Left lobe of liver (tissue), 2 donors: Measurements from ENCODE around the gene TNNI2. TPM values are rescaled to one million over a fixed set of nuclear protein-coding genes. Genes with fewer than 3 reads are reported as not detected.

Experiments used
- ATAC-seq: fragments of 200-7000 bp; cut with Tn5 transposase; one replicate; pipeline ENCODE4 v1.9.1; 2020; ENCODE audit warnings: mild to moderate bottlenecking, moderate library complexity
- DNase-seq: peaks from one replicate; pipeline ENCODE4 v3.0.0-alpha.2; 2020; ENCODE audit warnings: low spot score
- total RNA-seq: library from RNA; stranded (reverse); gene quantifications from one replicate; pipeline ENCODE4 v1.2.1, GENCODE V29; 2021
- donor health status: DM: no; HTN: no; CAD: no; lungs with moderate emphysema.
- donor health status: DM: no; HTN: yes; CAD: no.

The TNNI2 gene
- total RNA-seq, 1 donor from 2014 or later = not detected

DNA sequence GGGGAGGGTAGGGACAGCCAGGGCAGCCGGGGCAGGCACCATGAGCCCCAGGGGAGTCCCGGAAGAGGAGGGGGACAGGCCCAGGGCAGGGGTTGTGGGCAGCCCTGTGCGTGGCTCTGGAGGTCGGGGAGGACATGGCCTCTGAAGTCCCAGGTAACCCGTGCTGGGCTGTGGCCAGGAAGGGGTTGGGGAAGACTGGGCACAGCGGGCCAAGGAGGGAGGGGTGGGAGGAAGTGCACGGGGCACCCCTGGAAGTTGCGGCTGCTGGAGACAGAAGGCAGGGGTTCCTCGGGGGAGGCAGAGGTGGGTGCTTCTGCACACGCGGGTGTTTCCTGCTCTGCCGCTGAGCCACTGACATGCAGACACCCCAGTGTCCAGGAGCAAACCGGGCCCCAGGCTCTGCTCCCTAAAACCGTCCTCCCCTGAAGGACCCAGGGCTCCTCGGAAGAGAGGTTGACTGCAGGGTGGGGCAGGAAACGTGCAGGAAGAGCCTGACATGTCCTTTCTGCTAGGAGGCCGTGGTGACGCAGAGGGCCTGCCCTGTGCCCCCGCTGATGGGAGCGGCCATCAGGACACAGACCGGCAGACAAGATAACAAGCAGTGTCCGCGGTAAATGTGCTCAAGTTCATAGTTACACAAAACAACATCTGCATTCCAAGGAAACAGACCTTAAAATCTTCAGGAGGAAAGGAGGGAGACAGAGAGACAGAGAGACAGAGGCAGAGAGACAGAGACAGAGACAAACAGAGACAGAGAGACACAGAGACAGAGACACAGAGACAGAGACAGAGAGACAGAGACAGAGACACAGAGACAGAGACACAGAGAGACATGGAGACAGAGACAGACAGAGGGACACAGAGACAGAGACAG lies 5.7 kb downstream of the TNNI2 start:
- peak; percentile 63 for ATAC-seq
- DNase-seq = no peak

DNA sequence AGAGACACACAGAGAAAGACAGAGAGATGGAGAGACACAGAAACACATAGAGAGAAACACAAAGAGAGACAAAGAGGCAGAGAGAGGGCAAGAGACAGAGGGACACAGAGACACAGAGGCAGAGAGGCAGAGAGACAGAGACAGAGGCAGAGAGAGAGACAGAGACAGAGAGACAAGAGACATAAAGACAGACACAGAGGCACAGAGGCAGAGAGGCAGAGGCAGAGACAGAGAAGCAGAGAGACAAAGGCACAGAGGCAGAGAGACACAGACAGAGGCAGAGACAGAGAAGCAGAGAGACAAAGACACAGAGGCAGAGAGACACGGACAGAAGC lies 6.3 kb downstream of the TNNI2 start:
- ATAC-seq (no peak), DNase-seq (no peak)

DNA sequence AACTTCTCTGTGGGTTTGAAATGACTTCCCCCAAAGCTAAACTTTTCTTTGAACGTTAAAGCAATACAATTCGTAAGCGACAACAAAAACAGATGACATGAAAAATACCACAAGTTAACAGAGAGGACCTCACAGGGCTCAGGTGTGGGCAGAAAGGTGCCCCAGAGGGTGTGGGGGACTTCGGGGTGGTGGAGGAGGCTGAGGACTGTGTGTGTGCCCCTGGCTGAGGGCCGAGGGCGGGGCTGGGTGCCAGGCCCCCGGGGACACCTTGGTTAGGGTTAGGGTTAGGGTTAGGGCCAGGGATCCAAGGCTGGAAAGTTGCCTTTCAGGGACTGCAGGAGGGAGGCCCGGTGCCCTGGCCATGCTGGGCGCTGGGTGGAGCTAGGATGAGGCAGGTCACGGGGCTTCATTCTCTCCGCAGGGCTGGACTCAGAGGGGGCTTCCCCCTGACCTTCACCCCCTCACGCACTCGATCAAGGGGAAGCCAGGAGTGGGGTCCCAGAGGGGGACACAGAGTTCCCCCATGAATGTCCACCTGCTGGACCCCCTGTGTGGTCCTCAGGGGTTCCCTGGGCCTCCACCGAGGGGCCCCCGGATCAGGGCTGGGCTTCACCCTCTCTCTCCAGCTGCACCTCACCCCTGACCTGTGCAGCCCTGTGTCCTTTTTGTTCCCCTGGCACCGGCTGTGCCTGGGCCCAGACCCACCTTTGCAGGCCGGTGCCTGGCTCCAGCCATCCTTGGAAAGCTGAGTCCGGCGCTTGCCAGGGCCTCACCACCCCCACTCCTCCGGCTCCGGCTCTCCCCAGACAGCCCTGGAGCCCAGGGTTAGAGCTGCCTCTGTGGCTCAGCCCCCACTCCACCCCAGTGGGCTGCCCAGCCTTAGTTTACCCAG lies 7.0 kb downstream of the TNNI2 start:
- DNase-seq (no peak), ATAC-seq (no peak)

DNA sequence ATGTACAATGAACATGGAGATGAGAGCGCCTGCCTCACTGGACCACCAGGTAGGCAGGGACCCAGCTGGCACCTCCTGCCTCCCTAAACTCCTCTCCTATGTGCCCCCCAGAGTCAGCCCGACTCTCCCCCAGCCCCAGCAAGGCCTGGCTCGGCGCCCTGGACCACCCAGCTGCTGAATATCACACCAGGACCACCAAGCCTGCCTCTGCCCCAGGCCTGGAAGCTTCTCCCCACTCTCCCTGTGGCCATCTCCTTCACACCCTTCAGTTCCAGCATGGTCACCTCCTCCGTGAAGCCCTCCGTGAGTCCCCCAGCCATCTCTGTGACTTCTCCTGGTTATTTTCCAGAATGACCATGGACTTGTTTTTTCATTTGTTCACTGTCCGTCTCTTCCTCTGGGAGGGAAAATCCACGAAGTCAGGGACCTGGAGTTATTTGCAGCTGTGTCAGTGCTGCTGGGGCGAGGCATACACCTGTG lies 7.7 kb downstream of the TNNI2 start:
- DNase-seq (no peak), ATAC-seq (no peak)

GRCh38 chr11:1847006-1847735 lies 8.4 kb downstream of the TNNI2 start:
- ATAC-seq = no peak

DNA sequence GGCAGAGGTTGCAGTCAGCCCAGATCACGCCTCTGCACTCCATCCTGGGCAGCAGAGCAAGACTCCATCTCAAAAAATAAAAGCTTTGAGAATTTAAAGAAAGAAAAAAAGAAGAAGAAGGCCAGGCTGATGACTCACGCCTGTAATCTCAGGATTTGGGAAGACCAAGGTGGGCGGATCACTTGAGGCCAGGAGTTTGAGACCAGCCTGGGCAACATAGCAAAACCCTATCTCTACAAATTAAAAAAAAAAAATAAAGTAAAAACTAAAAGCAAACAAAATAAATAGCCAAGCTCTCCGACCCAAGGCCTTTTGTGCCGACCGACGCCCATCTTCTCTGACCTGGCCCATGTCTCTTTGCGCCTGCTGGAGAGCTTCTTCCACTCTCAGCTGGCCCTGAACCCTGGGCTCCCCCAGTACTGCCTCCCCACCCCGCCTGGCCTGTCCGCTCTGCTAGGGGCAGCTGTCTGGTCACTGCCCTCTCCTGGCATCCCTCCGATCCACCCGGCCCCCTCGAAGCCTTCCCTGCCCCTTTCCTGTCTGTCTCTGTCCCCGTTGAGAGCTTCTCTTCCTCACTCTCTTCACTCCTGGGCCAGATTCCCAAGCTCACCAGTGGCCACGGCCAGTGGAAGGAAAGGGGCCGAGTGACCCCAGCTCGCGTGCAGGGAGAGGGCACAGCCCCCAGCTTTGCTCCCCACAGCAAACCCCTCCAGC lies 9.3 kb downstream of the TNNI2 start:
- DNase-seq = no peak
- ATAC-seq = no peak

More at GRCh38 chr11:1847006-1847735, 8.4 kb downstream of the TNNI2 start:
- no peak for DNase-seq

- DNase-seq (no peak), ATAC-seq (no peak)
These were observed 10.1 kb downstream of the TNNI2 start for GRCh38 chr11:1848640-1849430.

- DNase-seq (no peak), ATAC-seq (no peak)
These were observed 12.8 kb downstream of the TNNI2 start for GRCh38 chr11:1851468-1852180.

GRCh38 chr11:1852271-1852876 lies 13.6 kb downstream of the TNNI2 start:
- DNase-seq = no peak
- ATAC-seq = no peak

- no peak for DNase-seq
- no peak for ATAC-seq
These were observed 14.1 kb downstream of the TNNI2 start, which contains the start of gene LSP1 for GRCh38 chr11:1852877-1853276. TSS of gene LSP1 (plus strand) at chr11:1853084. CDS start at chr11:1853145, 61 bp downstream.

- no peak for ATAC-seq
- no peak for DNase-seq
These were observed 14.8 kb downstream of the TNNI2 start for GRCh38 chr11:1853376-1854131.

DNA sequence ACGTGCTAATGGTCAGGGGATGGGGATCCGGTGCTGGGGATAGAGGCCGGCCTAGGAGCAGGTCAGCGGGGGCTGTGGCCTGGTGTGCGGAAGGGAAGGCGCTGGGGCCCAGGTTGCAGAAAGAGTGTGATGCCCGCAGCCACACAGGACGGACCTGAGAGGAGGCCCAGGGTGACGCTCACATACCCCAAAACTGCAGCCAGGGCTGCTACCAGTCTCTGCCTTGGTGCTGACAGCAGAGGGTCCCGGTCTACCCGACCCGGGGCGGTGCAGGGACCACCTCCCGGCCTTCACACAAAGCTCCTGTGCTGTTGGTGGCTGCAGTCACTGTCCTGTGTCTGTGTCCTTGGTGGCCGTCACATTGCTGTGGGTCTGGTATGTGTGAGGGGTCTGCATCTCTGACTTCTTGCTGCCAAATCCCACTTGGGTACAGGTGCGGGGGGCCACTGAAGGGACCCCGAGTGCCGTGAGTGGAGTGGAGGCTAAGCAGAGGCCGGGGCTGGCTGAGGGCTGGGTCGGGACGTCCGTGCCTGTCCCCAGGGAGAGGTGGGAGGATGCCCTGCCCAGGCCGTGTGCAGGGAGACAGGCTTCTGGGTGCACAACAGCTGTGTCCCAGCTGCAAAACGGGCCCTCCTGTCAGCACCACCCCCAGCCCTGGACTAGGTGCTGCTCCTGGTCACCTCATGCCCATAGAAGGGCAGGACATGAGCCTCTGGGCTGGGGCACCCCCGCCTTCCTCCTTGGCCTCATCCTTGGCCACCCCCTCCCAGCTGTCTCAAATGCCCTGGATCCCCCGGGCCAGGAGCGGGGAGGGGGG lies 15.6 kb downstream of the TNNI2 start:
- ATAC-seq = no peak
- no peak for DNase-seq

GRCh38 chr11:1854949-1855885 lies 16.4 kb downstream of the TNNI2 start:
- no peak for DNase-seq

GRCh38 chr11:1855886-1856265 lies 17.1 kb downstream of the TNNI2 start:
- no peak for DNase-seq
- no peak for ATAC-seq

More at GRCh38 chr11:1854949-1855885, 16.4 kb downstream of the TNNI2 start:
- ATAC-seq = no peak

DNA sequence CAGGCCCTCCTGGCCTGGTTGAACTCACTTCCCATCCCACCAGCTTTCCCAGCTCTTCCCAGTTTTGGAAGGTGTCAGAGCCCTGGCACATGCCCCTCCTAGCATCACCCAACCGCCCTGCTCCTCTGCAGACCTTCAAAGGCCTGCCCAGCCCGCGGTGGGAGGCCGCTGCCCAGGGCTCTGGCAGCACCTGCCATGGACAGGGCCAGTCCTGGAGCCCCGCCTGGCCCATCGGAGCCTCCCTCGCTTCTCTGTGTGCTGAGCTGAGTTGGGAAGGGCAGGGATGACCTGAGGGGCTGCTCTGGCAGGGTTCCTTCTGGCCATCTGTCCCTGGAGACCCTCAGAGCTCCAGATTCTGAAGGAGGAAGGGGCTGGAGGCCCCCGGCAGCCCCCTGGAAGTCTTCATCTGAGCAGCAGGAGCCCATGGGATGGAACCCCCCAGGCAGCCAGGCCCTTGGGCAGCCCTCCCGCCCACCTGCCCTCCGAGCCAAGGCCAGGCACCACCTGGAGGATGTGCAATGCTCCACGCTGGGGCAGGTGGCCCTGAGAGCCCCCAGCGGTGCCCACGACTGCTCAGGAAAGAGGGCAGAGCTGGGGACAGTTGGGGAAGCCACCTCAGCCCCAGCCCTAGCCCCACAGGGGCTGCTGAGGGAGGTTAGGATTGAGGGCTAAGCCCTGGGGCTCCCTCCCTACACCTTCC lies 17.7 kb downstream of the TNNI2 start:
- ATAC-seq = no peak
- DNase-seq = no peak
